Peyer's patch (tissue), 4 donors: ENCODE data around the gene NMT1.

Experiments used
- CTCF ChIP-seq, 6 experiments: fragments of 450-650 bp in 4 of 6; fragments of 200-600 bp in 2 of 6; sonication (generic) in 1 of 6; IDR thresholded peaks; one replicate each; pipeline ENCODE4 v1.5.1; 2017 to 2019; ENCODE audit warnings: antibody characterized with exemption in 6 of 6, mild to moderate bottlenecking in 3 of 6, moderate library complexity in 1 of 6
- POLR2A ChIP-seq, 2 donors: fragments of 450-650 bp; IDR thresholded peaks; one replicate each; pipeline ENCODE4 v1.5.1; 2017; ENCODE audit warnings: antibody characterized with exemption in 2 of 2, mild to moderate bottlenecking in 2 of 2, moderate library complexity in 2 of 2

GRCh38 chr17:45040459-45040858 is 20.7 kb upstream of the NMT1 start:
- TF ChIP-seq CTCF (IDR thresholded peaks at IDR 0.05) (no peak), POLR2A (IDR thresholded peaks at IDR 0.05) (no peak)
